HepG2 (cell line): ENCODE data around the gene CD200. TPM values are rescaled to one million over a fixed set of nuclear protein-coding genes. Genes with fewer than 3 reads are reported as not detected.

Source experiments
- ATAC-seq: fragments of 200-7000 bp; cut with Tn5 transposase; 3 replicates; pipeline ENCODE4 v1.9.1; 2020; ENCODE audit warnings: mild to moderate bottlenecking, moderate library complexity
- BruUV-seq: library from RNA; stranded (reverse); fragments of 400-500 nt; replicated peaks from 2 replicates; lab custom pipeline; 2021; lab: Mats Ljungman, UMichigan
- CTCF ChIA-PET: fragments of 300-600 bp; formaldehyde crosslinking; extraction: SDS; loops from one replicate; lab custom pipeline; 2021; ENCODE audit warnings: low total read pairs, inconsistent platforms, low intra/inter-chr PET ratio; lab: Yijun Ruan, JAX
- POLR2A ChIA-PET: fragments of 350-600 bp; sonication (Branson Sonifier 250); formaldehyde crosslinking; loops from one replicate; lab custom pipeline; 2020; ENCODE audit warnings: antibody characterized with exemption, inconsistent platforms; lab: Yijun Ruan, JAX
- DNase-seq: peaks from one replicate; pipeline ENCODE4 v3.0.0-alpha.2; 2015; ENCODE audit warnings: low spot score
- FAIRE-seq: peaks from 3 replicates; lab custom pipeline; 2011; peaks lifted over from hg19 to GRCh38; lab: Jason Lieb, UNC
- H2AFZ ChIP-seq: one replicate; pipeline ENCODE4 v1.6.1; 2011; ENCODE audit warnings: low read length, inconsistent platforms
- H3K27ac ChIP-seq: fragments of 300-600 bp; 3 replicates; pipeline ENCODE4 v1.8.0; 2011; ENCODE audit warnings: mixed run types, mild to moderate bottlenecking, mixed read lengths, low read length, inconsistent platforms; ENCODE audit not compliant: insufficient read depth; ENCODE audit errors: extremely low read length
- H3K27me3 ChIP-seq, 2 experiments: fragments of 200-600 bp in 1 of 2; 2 replicates in 1 of 2; 3 replicates in 1 of 2; pipeline versions ENCODE4 v1.6.0 to v1.8.0; 2011; ENCODE audit warnings: low read length in 2 of 2, mild to moderate bottlenecking in 2 of 2, moderate library complexity in 2 of 2, inconsistent platforms in 1 of 2; ENCODE audit not compliant: insufficient read depth in 2 of 2, control insufficient read depth in 1 of 2
- H3K36me3 ChIP-seq, 2 experiments: fragments of 200-600 bp in 1 of 2; replicated peaks in 1 of 2; 2 replicates in 1 of 2; 3 replicates in 1 of 2; pipeline versions ENCODE4 v1.5.1 to v1.8.0; 2011; ENCODE audit warnings: low read length in 2 of 2, inconsistent platforms in 1 of 2; ENCODE audit not compliant: insufficient read depth in 2 of 2, control insufficient read depth in 1 of 2
- H3K4me1 ChIP-seq: 2 replicates; pipeline ENCODE4 v1.5.1; 2012; ENCODE audit warnings: low read length, inconsistent platforms; ENCODE audit not compliant: insufficient read depth
- H3K4me2 ChIP-seq: 2 replicates; pipeline ENCODE4 v1.6.0; 2011; ENCODE audit warnings: low read depth, low read length, inconsistent platforms
- H3K4me3 ChIP-seq, 3 experiments: fragments of 200-600 bp in 1 of 3; sonication (generic), shearing (Covaris generic) in 1 of 3; replicated peaks in 1 of 3; 2 replicates each; pipeline ENCODE4 v1.5.1; 2011 to 2016; ENCODE audit warnings: low read length in 3 of 3, inconsistent platforms in 2 of 3, low read depth in 2 of 3, mild to moderate bottlenecking in 2 of 3, control low read depth in 1 of 3, mixed read lengths in 1 of 3; ENCODE audit not compliant: insufficient read depth in 1 of 3
- H3K79me2 ChIP-seq: one replicate; pipeline ENCODE4 v1.6.1; 2011; ENCODE audit warnings: low read length, inconsistent platforms; ENCODE audit not compliant: insufficient read depth
- H3K9ac ChIP-seq: 2 replicates; pipeline ENCODE4 v1.6.0; 2011; ENCODE audit warnings: mild to moderate bottlenecking, low read depth, low read length, inconsistent platforms; ENCODE audit not compliant: insufficient read depth
- H3K9me3 ChIP-seq: 2 replicates; pipeline ENCODE4 v1.5.1; 2012; ENCODE audit warnings: mild to moderate bottlenecking, low read length
- H4K20me1 ChIP-seq: 2 replicates; pipeline ENCODE4 v1.6.0; 2011; ENCODE audit warnings: inconsistent platforms, mild to moderate bottlenecking, low read length, moderate library complexity; ENCODE audit not compliant: insufficient read depth
- ARID2 ChIP-seq: sonication (generic); formaldehyde crosslinking; IDR thresholded peaks from 2 replicates; pipeline ENCODE4 v1.8.1; 2022; ENCODE audit warnings: mild to moderate bottlenecking, missing genetic modification reagents, borderline replicate concordance
- BRF2 ChIP-seq: sonication (generic); formaldehyde crosslinking; IDR thresholded peaks from 2 replicates; pipeline ENCODE4 v1.8.1; 2022; ENCODE audit warnings: mild to moderate bottlenecking, missing genetic modification reagents
- CAMTA2 ChIP-seq: sonication (generic); formaldehyde crosslinking; IDR thresholded peaks from 2 replicates; pipeline ENCODE4 v1.4.0; 2020; ENCODE audit warnings: mild to moderate bottlenecking, missing genetic modification reagents, borderline replicate concordance
- CREBL2 ChIP-seq: sonication (generic); formaldehyde crosslinking; IDR thresholded peaks from 2 replicates; pipeline ENCODE4 v1.8.1; 2023; ENCODE audit warnings: missing genetic modification reagents, mild to moderate bottlenecking, borderline replicate concordance
- FOXP1 ChIP-seq, 2 experiments: fragments of 450-650 bp in 1 of 2; IDR thresholded peaks; 2 replicates each; pipeline ENCODE4 v1.6.1; 2017 to 2018; ENCODE audit warnings: antibody characterized with exemption in 1 of 2
- KDM6A ChIP-seq: IDR thresholded peaks from 2 replicates; pipeline ENCODE4 v1.6.1; 2016; ENCODE audit warnings: low read depth
- MED1 ChIP-seq: sonication (generic); formaldehyde crosslinking; IDR thresholded peaks from 2 replicates; pipeline ENCODE4 v1.4.0; 2020; ENCODE audit warnings: missing genetic modification reagents
- MLLT10 ChIP-seq: sonication (generic); formaldehyde crosslinking; IDR thresholded peaks from 2 replicates; pipeline ENCODE4 v1.4.0; 2020; ENCODE audit warnings: missing genetic modification reagents
- MTERF4 ChIP-seq: sonication (generic); formaldehyde crosslinking; IDR thresholded peaks from 2 replicates; pipeline ENCODE4 v1.8.0; 2023; ENCODE audit warnings: mild to moderate bottlenecking, missing genetic modification reagents
- REXO4 ChIP-seq: sonication (generic); formaldehyde crosslinking; IDR thresholded peaks from 2 replicates; pipeline ENCODE4 v1.8.0; 2022; ENCODE audit warnings: missing genetic modification reagents, mild to moderate bottlenecking, borderline replicate concordance
- TRIM24 ChIP-seq: sonication (generic); formaldehyde crosslinking; IDR thresholded peaks from 2 replicates; pipeline ENCODE4 v1.8.0; 2022; ENCODE audit warnings: mild to moderate bottlenecking, missing genetic modification reagents
- ZHX1 ChIP-seq: sonication (generic); formaldehyde crosslinking; IDR thresholded peaks from 2 replicates; pipeline ENCODE4 v1.8.1; 2022; ENCODE audit warnings: low read depth, mild to moderate bottlenecking, missing genetic modification reagents
- ZNF230 ChIP-seq: sonication (generic); formaldehyde crosslinking; IDR thresholded peaks from 2 replicates; pipeline ENCODE4 v1.4.0; 2020; ENCODE audit warnings: mild to moderate bottlenecking, missing genetic modification reagents
- ZNF34 ChIP-seq: sonication (generic); formaldehyde crosslinking; IDR thresholded peaks from 2 replicates; pipeline ENCODE4 v1.4.0; 2020; ENCODE audit warnings: mild to moderate bottlenecking, missing genetic modification reagents, borderline replicate concordance
- ZNF543 ChIP-seq: sonication (generic); formaldehyde crosslinking; IDR thresholded peaks from 2 replicates; pipeline ENCODE4 v1.4.0; 2020; ENCODE audit warnings: mild to moderate bottlenecking, missing genetic modification reagents
- ZNF564 ChIP-seq: sonication (generic); formaldehyde crosslinking; IDR thresholded peaks from 2 replicates; pipeline ENCODE4 v1.8.1; 2023; ENCODE audit warnings: mild to moderate bottlenecking, missing genetic modification reagents
- ZNF572 ChIP-seq: sonication (generic); formaldehyde crosslinking; IDR thresholded peaks from 2 replicates; pipeline ENCODE4 v1.5.1; 2020; ENCODE audit warnings: mild to moderate bottlenecking, missing genetic modification reagents
- ZNF577 ChIP-seq: sonication (generic); formaldehyde crosslinking; IDR thresholded peaks from 2 replicates; pipeline ENCODE4 v1.4.0; 2020; ENCODE audit warnings: mild to moderate bottlenecking, low read depth, missing genetic modification reagents, borderline replicate concordance
- ZNF766 ChIP-seq: sonication (generic); formaldehyde crosslinking; IDR thresholded peaks from 2 replicates; pipeline ENCODE4 v1.5.0; 2020; ENCODE audit warnings: missing genetic modification reagents, borderline replicate concordance
- WGBS: methylation state at CpG from one replicate; pipeline ENCODE4 v1.1.6; 2017; ENCODE audit warnings: low lambda C conversion rate; 5-methylcytosine and 5-hydroxymethylcytosine counted together
- in situ Hi-C: cut with HindIII; loops from 2 replicates; pipeline ENCODE4 v1.10.0; 2017; ENCODE audit warnings: low pct_unique_long_range_greater_than_20kb; ENCODE audit not compliant: extremely low pct_ligation_motif_present
- intact Hi-C: fragments of 100-400 bp; cut with micrococcal nuclease; formaldehyde crosslinking; loops from one replicate; pipeline ENCODE4 v1.10.0; 2022; ENCODE audit not compliant: unreplicated experiment
- polyA plus RNA-seq, 8 experiments: library from polyadenylated mRNA; depleted of rRNA in 3 of 8; stranded (reverse) in 7 of 8; unstranded in 1 of 8; fragments of >200 nt; fragmentation: Illumina TruSeq in 4 of 8; extraction: Trizol in 4 of 8; gene quantifications; 2 replicates each; pipeline versions ENCODE4 v1.2.1 to v1.2.3, GENCODE V29; 2011 to 2016; ENCODE audit warnings: low read depth in 4 of 8, missing spikeins in 1 of 8, mixed read lengths in 1 of 8; ENCODE audit not compliant: insufficient read depth in 1 of 8
- total RNA-seq, 5 experiments: library from RNA; depleted of rRNA; stranded (reverse); fragments of >200 nt; fragmentation: Illumina TruSeq; extraction: Trizol; gene quantifications; 2 replicates each; pipeline ENCODE4 v1.2.3, GENCODE V29; 2016; ENCODE audit warnings: low read depth in 1 of 5

CD200 gene
- total and polyA plus RNA-seq, 2 of the 13 experiments (the other 11 are each of a cell fraction or from before 2014, with no cell fraction given) = not detected

- no peak overlapping the region for H3K4me3 ChIP-seq
- WGBS = 43% methylated on average over 11 of the region's 23 CpGs
- no peak overlapping the region for H3K9ac ChIP-seq
- no peak for DNase-seq
- no peaks in the 10 kb centered on the region for H3K4me1 ChIP-seq
- H3K36me3 ChIP-seq = no peaks in the 10 kb centered on the region
- H3K4me2 ChIP-seq = no peak overlapping the region
- no peak for ATAC-seq
- H3K27me3 ChIP-seq = peaks cover 0 to 15% of the 10 kb centered on the region in 2 experiments; a peak in 3 of 5 replicates
- no peak overlapping the region for H3K27ac ChIP-seq
- no peaks in the 10 kb centered on the region for H3K9me3 ChIP-seq
- ChIA-PET POLR2A (no interaction called here), CTCF (no interaction called here)
- intact Hi-C loops = no loop called here
- in situ Hi-C loops = no loop called here
- no TSS peak for BruUV-seq
- no peak for FAIRE-seq
- H3K79me2 ChIP-seq = no peaks in the 10 kb centered on the region
- TF ChIP-seq ZNF230 (CRISPR knock-in tag) = no peak
- TF ChIP-seq ZNF766 (CRISPR knock-in tag) = no peak
- TF ChIP-seq ZHX1 (CRISPR knock-in tag) = no peak
- TF ChIP-seq TRIM24 (CRISPR knock-in tag) = no peak
- TF ChIP-seq ZNF34 (CRISPR knock-in tag) = no peak
- TF ChIP-seq MED1 (CRISPR knock-in tag) = no peak
- no peak for TF ChIP-seq REXO4
- no peak for TF ChIP-seq CAMTA2 (CRISPR knock-in tag)
- TF ChIP-seq FOXP1 (IDR thresholded peaks at IDR 0.05) = no peak
- TF ChIP-seq FOXP1 (CRISPR knock-in tag; IDR thresholded peaks at IDR 0.05) = no peak
- no peak for TF ChIP-seq ZNF577 (CRISPR knock-in tag)
- TF ChIP-seq MLLT10 = no peak
- TF ChIP-seq MTERF4 (CRISPR knock-in tag) = no peak
- TF ChIP-seq ZNF572 (CRISPR knock-in tag) = no peak
- no peak for TF ChIP-seq ZNF564 (CRISPR knock-in tag)
- TF ChIP-seq CREBL2 (CRISPR knock-in tag) = no peak
- TF ChIP-seq KDM6A (CRISPR knock-in tag) = no peak
- TF ChIP-seq ZNF543 (CRISPR knock-in tag) = no peak
- no peak for TF ChIP-seq BRF2 (CRISPR knock-in tag)
- no peak for TF ChIP-seq ARID2
- no peaks in the 10 kb centered on the region for H4K20me1 ChIP-seq
- no peak overlapping the region for H2AFZ ChIP-seq
These were observed 693 bp downstream of the CD200 start for GRCh38 chr3:112333381-112334317.
